PC-3 (cell line): Measurements from ENCODE around the gene BATF2. TPM values are rescaled to one million over a fixed set of nuclear protein-coding genes. Genes with fewer than 3 reads are reported as not detected.

Source experiments
- ATAC-seq: fragments of 200-7000 bp; cut with Tn5 transposase; 2 replicates; pipeline ENCODE4 v1.9.1; 2020; ENCODE audit warnings: mild to moderate bottlenecking, moderate library complexity
- BruUV-seq: library from RNA; stranded (reverse); fragments of 400-500 nt; replicated peaks from 2 replicates; lab custom pipeline; 2021; lab: Mats Ljungman, UMichigan
- CTCF ChIA-PET: fragments of 300-600 bp; sonication (Branson Sonifier 250); formaldehyde crosslinking; loops from one replicate; lab custom pipeline; 2022; ENCODE audit warnings: antibody characterized with exemption; lab: Charles Lee
- POLR2A ChIA-PET: fragments of 300-600 bp; sonication (Branson Sonifier 250); formaldehyde crosslinking; loops from one replicate; lab custom pipeline; 2022; ENCODE audit warnings: antibody characterized with exemption; ENCODE audit not compliant: unreplicated experiment; lab: Charles Lee
- DNase-seq: peaks from one replicate; pipeline ENCODE4 v3.0.0-alpha.2; 2015
- H2AFZ ChIP-seq: fragments of 300-600 bp; sonication (generic); 2 replicates; pipeline ENCODE4 v1.6.0; 2016; ENCODE audit warnings: antibody characterized with exemption, low read length
- H3F3A ChIP-seq: fragments of 300-600 bp; sonication (generic); one replicate; pipeline ENCODE4 v1.6.0; 2017; ENCODE audit warnings: antibody characterized with exemption, low read length, control low read depth, mild to moderate bottlenecking; ENCODE audit not compliant: unreplicated experiment
- H3K27ac ChIP-seq: fragments of 300-600 bp; sonication (generic); 2 replicates; pipeline ENCODE4 v1.5.1; 2016; ENCODE audit warnings: mild to moderate bottlenecking, low read length
- H3K27me3 ChIP-seq: fragments of 300-600 bp; sonication (generic); 2 replicates; pipeline ENCODE4 v1.6.1; 2016; ENCODE audit warnings: low read length, mixed read lengths
- H3K36me3 ChIP-seq: fragments of 300-600 bp; sonication (generic); 2 replicates; pipeline ENCODE4 v1.6.1; 2016; ENCODE audit warnings: low read depth, mixed run types, low read length, mixed read lengths
- H3K4me1 ChIP-seq: fragments of 300-600 bp; sonication (generic); 2 replicates; pipeline ENCODE4 v1.5.1; 2016; ENCODE audit warnings: low read length; ENCODE audit not compliant: insufficient read depth
- H3K4me2 ChIP-seq: fragments of 300-600 bp; sonication (generic); 2 replicates; pipeline ENCODE4 v1.6.0; 2016; ENCODE audit warnings: low read length
- H3K4me3 ChIP-seq: fragments of 300-600 bp; sonication (generic); 2 replicates; pipeline ENCODE4 v1.5.1; 2016; ENCODE audit warnings: mild to moderate bottlenecking, low read length, mixed read lengths
- H3K79me2 ChIP-seq: fragments of 300-600 bp; sonication (generic); 2 replicates; pipeline ENCODE4 v1.6.1; 2017; ENCODE audit warnings: low read length, mixed read lengths
- H3K9ac ChIP-seq: fragments of 300-600 bp; sonication (generic); 2 replicates; pipeline ENCODE4 v1.6.0; 2016; ENCODE audit warnings: mild to moderate bottlenecking, low read length
- H3K9me2 ChIP-seq: fragments of 300-600 bp; sonication (generic); replicated peaks from 2 replicates; pipeline ENCODE4 v1.6.1; 2016; ENCODE audit warnings: mixed run types, low read length, mixed read lengths
- H3K9me3 ChIP-seq: fragments of 300-600 bp; sonication (generic); 2 replicates; pipeline ENCODE4 v1.6.1; 2016; ENCODE audit warnings: low read length, mixed read lengths
- H4K20me1 ChIP-seq: fragments of 300-600 bp; sonication (generic); 2 replicates; pipeline ENCODE4 v1.6.1; 2016; ENCODE audit warnings: low read length, mixed read lengths
- CTCF ChIP-seq: fragments of 300-600 bp; sonication (generic); conservative IDR thresholded peaks from 2 replicates; pipeline ENCODE4 v1.5.1; 2017; ENCODE audit warnings: antibody characterized with exemption, low read depth, mild to moderate bottlenecking, low read length
- EZH2 ChIP-seq: fragments of 300-600 bp; sonication (generic); IDR thresholded peaks from one replicate; pipeline ENCODE4 v1.6.1; 2017; ENCODE audit warnings: antibody characterized with exemption, mild to moderate bottlenecking, low read length; ENCODE audit not compliant: unreplicated experiment
- EZH2phosphoT487 ChIP-seq: fragments of 300-600 bp; sonication (generic); IDR thresholded peaks from 2 replicates; pipeline ENCODE4 v1.6.1; 2018; ENCODE audit warnings: mild to moderate bottlenecking, antibody characterized with exemption, low read length, borderline replicate concordance
- intact Hi-C: fragments of 100-400 bp; cut with micrococcal nuclease; formaldehyde crosslinking; loops from 2 replicates; pipeline ENCODE4 v1.9.0; 2023
- total RNA-seq: library from RNA; depleted of rRNA; stranded (reverse); fragments of >200 nt; gene quantifications from 2 replicates; pipeline ENCODE4 v1.2.3, GENCODE V29; 2014

BATF2 gene
- total RNA-seq, 1 experiment from 2014 or later, result not detected

- H3K9me3 ChIP-seq, result no peaks in the 10 kb centered on the region
- H3F3A ChIP-seq, result no peaks in the 10 kb centered on the region
- DNase-seq, result peak; percentile 89
- H3K4me1 ChIP-seq, result peaks cover 14% of the 10 kb centered on the region
- no peaks in the 10 kb centered on the region for H4K20me1 ChIP-seq
- H3K9ac ChIP-seq, result peak within 1 kb of the TSS; percentile 78
- peak within 1 kb of the TSS; percentile 72 for H3K27ac ChIP-seq
- ChIA-PET POLR2A (interaction anchor here (0.5 kb wide), 1 partner anchor 140 kb away, joined by 14 read pairs; no protein-coding TSS in a partner anchor), CTCF (interaction anchor here (0.5 to 1.2 kb wide), 4 partner anchors 19 to 346 kb away, joined by 3 to 8 read pairs (median 4); no protein-coding TSS in a partner anchor)
- no peaks in the 10 kb centered on the region for H3K36me3 ChIP-seq
- no TSS peak for BruUV-seq
- H3K27me3 ChIP-seq, result no peaks in the 10 kb centered on the region
- intact Hi-C loops, result loop anchor here (1.0 to 5.0 kb wide), 4 partner anchors 63 to 103 kb away; partner anchors contain the start of genes ATG2A, PPP2R5B and ZNHIT2
- H2AFZ ChIP-seq, result peak within 1 kb of the TSS; percentile 99
- no peaks in the 10 kb centered on the region for H3K9me2 ChIP-seq
- H3K4me2 ChIP-seq, result peak within 1 kb of the TSS; percentile 96
- TF ChIP-seq CTCF, result peak; percentile 77
- TF ChIP-seq EZH2, result no peak
- peak; percentile 82 for ATAC-seq
- H3K4me3 ChIP-seq, result peak within 1 kb of the TSS; percentile 74
- H3K79me2 ChIP-seq, result peaks cover 10% of the 10 kb centered on the region
Observed at GRCh38 chr11:65013888-65014725, 17.3 kb upstream of the BATF2 start, which contains the start of gene ARL2. TSS of gene ARL2 (plus strand) at chr11:65014160. CDS start at chr11:65014208, 48 bp downstream.

GRCh38 chr11:65013130-65013887, 16.5 kb upstream of the BATF2 start:
- ATAC-seq, result peak; percentile 84
- intact Hi-C loops, result loop anchor here (1.0 to 5.0 kb wide), 2 partner anchors 64 to 104 kb away; partner anchors contain the start of gene ZNHIT2
- no peaks in the 10 kb centered on the region for H3K9me2 ChIP-seq
- no peaks in the 10 kb centered on the region for H3K9me3 ChIP-seq
- no peaks in the 10 kb centered on the region for H3K27me3 ChIP-seq
- BruUV-seq, result TSS peak; percentile 79
- peaks cover 14% of the 10 kb centered on the region for H3K4me1 ChIP-seq
- DNase-seq, result peak; percentile 92
- H3K9ac ChIP-seq, result peak overlapping the region; percentile 78
- ChIA-PET POLR2A (interaction anchor here (0.5 kb wide), 1 partner anchor 109 kb away, joined by 4 read pairs; no protein-coding TSS in a partner anchor), CTCF (no interaction called here)
- H3K27ac ChIP-seq, result peak overlapping the region; percentile 72
- H4K20me1 ChIP-seq, result no peaks in the 10 kb centered on the region
- H3K4me3 ChIP-seq, result peak overlapping the region; percentile 74
- H2AFZ ChIP-seq, result peak overlapping the region; percentile 99
- H3K79me2 ChIP-seq, result peaks cover 10% of the 10 kb centered on the region
- no peaks in the 10 kb centered on the region for H3F3A ChIP-seq
- TF ChIP-seq EZH2phosphoT487, result no peak
- peak; percentile 80 for TF ChIP-seq CTCF
- no peak for TF ChIP-seq EZH2
- H3K36me3 ChIP-seq, result no peaks in the 10 kb centered on the region
- peak overlapping the region; percentile 96 for H3K4me2 ChIP-seq
